ENCODE results near the gene CHRNA3. TPM values are rescaled to one million over a fixed set of nuclear protein-coding genes. Genes with fewer than 3 reads are reported as not detected.

CHRNA3 gene
- total and polyA plus RNA-seq, 5 donors from 2014 or later: 0.13 to 0.52 TPM; not detected in 3

GRCh38 chr15:78641749-78642275, 21.0 kb upstream of the CHRNA3 start:
- H3K9me3 ChIP-seq (ENCODE audit: control insufficient read depth in 2 of 2, low read length in 2 of 2): no peaks in the 10 kb centered on the region
- H3K27ac ChIP-seq (ENCODE audit: insufficient read depth, low read length, poor library complexity, severe bottlenecking): no peak overlapping the region
- DNase-seq: peak in 1 of 3 donors; percentile 34
- Mint-ChIP-seq H3K27me3 (peaks cover 43% of the 10 kb centered on the region), H3K4me1 (peaks cover 0 to 13% (median 6%) of the 10 kb centered on the region in 4 donors), H3K9me3 (no peaks in the 10 kb centered on the region), H3K36me3 (no peaks in the 10 kb centered on the region), H3K27ac (no peak overlapping the region), H3K4me3 (peak overlapping the region in 2 of 4 donors; percentile 66 to 76)
- H3K4me1 ChIP-seq (ENCODE audit: control insufficient read depth, insufficient read depth, low read length, poor library complexity, severe bottlenecking): peaks cover 7% of the 10 kb centered on the region
- peaks cover 3% of the 10 kb centered on the region for H3K27me3 ChIP-seq (ENCODE audit: control insufficient read depth, insufficient read depth, low read length)
- no peak overlapping the region for H3K4me3 ChIP-seq (ENCODE audit: low read depth, low read length)
- H3K36me3 ChIP-seq (ENCODE audit: control insufficient read depth, insufficient read depth, low read length): no peaks in the 10 kb centered on the region
- ATAC-seq (ENCODE audit: low read depth in 2 of 2): no peak

- H3K27ac Mint-ChIP-seq: no peak within 1 kb of the TSS
Observed at GRCh38 chr15:78641102-78641748, 20.4 kb upstream of the CHRNA3 start, which contains the start of gene CHRNB4. CHRNB4 (minus strand) TSS chr15:78641210; CDS start chr15:78641133, 77 bp downstream.

GRCh38 chr15:78640527-78641101, 19.8 kb upstream of the CHRNA3 start:
- Mint-ChIP-seq H3K27ac (no peak overlapping the region), H3K27me3 (peaks cover 53% of the 10 kb centered on the region), H3K4me3 (peak overlapping the region in 3 of 4 donors; percentile 46 to 58 (median 47)), H3K36me3 (no peaks in the 10 kb centered on the region), H3K4me1 (peaks cover 0 to 13% (median 6%) of the 10 kb centered on the region in 4 donors), H3K9me3 (peaks cover 0 to 3% (median 0%) of the 10 kb centered on the region in 7 donors)
- Histone ChIP-seq H3K27me3 (ENCODE audit: control insufficient read depth, insufficient read depth, low read length) (peaks cover 3% of the 10 kb centered on the region), H3K27ac (ENCODE audit: insufficient read depth, low read length, poor library complexity, severe bottlenecking) (no peak overlapping the region), H3K9me3 (ENCODE audit: control insufficient read depth in 2 of 2, low read length in 2 of 2) (no peaks in the 10 kb centered on the region), H3K36me3 (ENCODE audit: control insufficient read depth, insufficient read depth, low read length) (no peaks in the 10 kb centered on the region), H3K4me3 (ENCODE audit: low read depth, low read length) (no peak overlapping the region), H3K4me1 (ENCODE audit: control insufficient read depth, insufficient read depth, low read length, poor library complexity, severe bottlenecking) (peaks cover 7% of the 10 kb centered on the region)
- ATAC-seq (ENCODE audit: low read depth in 2 of 2) (no peak), DNase-seq (no peak)

More at GRCh38 chr15:78641102-78641748, 20.4 kb upstream of the CHRNA3 start, which contains the start of gene CHRNB4:
- ATAC-seq (ENCODE audit: low read depth in 2 of 2): no peak
- no peaks in the 10 kb centered on the region for H3K36me3 ChIP-seq (ENCODE audit: control insufficient read depth, insufficient read depth, low read length)
- H3K27me3 Mint-ChIP-seq: peaks cover 48% of the 10 kb centered on the region
- no peak within 1 kb of the TSS for H3K27ac ChIP-seq (ENCODE audit: insufficient read depth, low read length, poor library complexity, severe bottlenecking)
- peaks cover 3% of the 10 kb centered on the region for H3K27me3 ChIP-seq (ENCODE audit: control insufficient read depth, insufficient read depth, low read length)
- no peak within 1 kb of the TSS for H3K4me3 ChIP-seq (ENCODE audit: low read depth, low read length)
- peak within 1 kb of the TSS in 3 of 4 donors; percentile 66 to 83 (median 76) for H3K4me3 Mint-ChIP-seq
- no peaks in the 10 kb centered on the region for H3K36me3 Mint-ChIP-seq
- H3K4me1 ChIP-seq (ENCODE audit: control insufficient read depth, insufficient read depth, low read length, poor library complexity, severe bottlenecking): peaks cover 7% of the 10 kb centered on the region
- H3K4me1 Mint-ChIP-seq: peaks cover 0 to 13% (median 6%) of the 10 kb centered on the region in 4 donors
- H3K9me3 Mint-ChIP-seq: peaks cover 0 to 3% (median 0%) of the 10 kb centered on the region in 7 donors
- peak in 1 of 3 donors; percentile 22 for DNase-seq
- no peaks in the 10 kb centered on the region for H3K9me3 ChIP-seq (ENCODE audit: control insufficient read depth in 2 of 2, low read length in 2 of 2)

- Histone ChIP-seq H3K4me1 (ENCODE audit: control insufficient read depth, insufficient read depth, low read length, poor library complexity, severe bottlenecking) (peaks cover 7% of the 10 kb centered on the region), H3K9me3 (ENCODE audit: control insufficient read depth in 2 of 2, low read length in 2 of 2) (no peaks in the 10 kb centered on the region), H3K36me3 (ENCODE audit: control insufficient read depth, insufficient read depth, low read length) (no peaks in the 10 kb centered on the region), H3K4me3 (ENCODE audit: low read depth, low read length) (no peak overlapping the region), H3K27me3 (ENCODE audit: control insufficient read depth, insufficient read depth, low read length) (peaks cover 3% of the 10 kb centered on the region), H3K27ac (ENCODE audit: insufficient read depth, low read length, poor library complexity, severe bottlenecking) (no peak overlapping the region)
- Mint-ChIP-seq H3K4me3 (no peak overlapping the region), H3K9me3 (peaks cover 0 to 4% (median 0%) of the 10 kb centered on the region in 7 donors), H3K4me1 (peaks cover 0 to 13% (median 6%) of the 10 kb centered on the region in 4 donors), H3K27ac (no peak overlapping the region), H3K27me3 (peaks cover 50% of the 10 kb centered on the region), H3K36me3 (no peaks in the 10 kb centered on the region)
- DNase-seq (peak in 2 of 3 donors; percentile 17 to 39), ATAC-seq (ENCODE audit: low read depth in 2 of 2) (no peak)
Observed at GRCh38 chr15:78638658-78639314, 18.0 kb upstream of the CHRNA3 start.

GRCh38 chr15:78637776-78638435, 17.1 kb upstream of the CHRNA3 start:
- H3K27ac Mint-ChIP-seq: no peak overlapping the region
- peaks cover 7% of the 10 kb centered on the region for H3K4me1 ChIP-seq (ENCODE audit: control insufficient read depth, insufficient read depth, low read length, poor library complexity, severe bottlenecking)
- H3K4me3 Mint-ChIP-seq: no peak overlapping the region
- H3K27ac ChIP-seq (ENCODE audit: insufficient read depth, low read length, poor library complexity, severe bottlenecking): no peak overlapping the region
- H3K4me3 ChIP-seq (ENCODE audit: low read depth, low read length): no peak overlapping the region
- no peak for DNase-seq
- H3K36me3 ChIP-seq (ENCODE audit: control insufficient read depth, insufficient read depth, low read length): no peaks in the 10 kb centered on the region
- peaks cover 0 to 13% (median 6%) of the 10 kb centered on the region in 4 donors for H3K4me1 Mint-ChIP-seq
- H3K36me3 Mint-ChIP-seq: no peaks in the 10 kb centered on the region
- H3K9me3 ChIP-seq (ENCODE audit: control insufficient read depth in 2 of 2, low read length in 2 of 2): peaks cover 0 to 4% of the 10 kb centered on the region in 2 experiments
- H3K27me3 ChIP-seq (ENCODE audit: control insufficient read depth, insufficient read depth, low read length): peaks cover 3% of the 10 kb centered on the region
- ATAC-seq (ENCODE audit: low read depth in 2 of 2): no peak
- peaks cover 0 to 6% (median 3%) of the 10 kb centered on the region in 7 donors for H3K9me3 Mint-ChIP-seq
- H3K27me3 Mint-ChIP-seq: peaks cover 50% of the 10 kb centered on the region

GRCh38 chr15:78636378-78636859, 15.6 kb upstream of the CHRNA3 start:
- peaks cover 0 to 7% (median 3%) of the 10 kb centered on the region in 7 donors for H3K9me3 Mint-ChIP-seq
- Histone ChIP-seq H3K36me3 (ENCODE audit: control insufficient read depth, insufficient read depth, low read length) (no peaks in the 10 kb centered on the region), H3K4me3 (ENCODE audit: low read depth, low read length) (no peak overlapping the region), H3K27ac (ENCODE audit: insufficient read depth, low read length, poor library complexity, severe bottlenecking) (no peak overlapping the region), H3K27me3 (ENCODE audit: control insufficient read depth, insufficient read depth, low read length) (peaks cover 2% of the 10 kb centered on the region), H3K9me3 (ENCODE audit: control insufficient read depth in 2 of 2, low read length in 2 of 2) (peaks cover 0 to 4% of the 10 kb centered on the region in 2 experiments), H3K4me1 (ENCODE audit: control insufficient read depth, insufficient read depth, low read length, poor library complexity, severe bottlenecking) (peaks cover 7% of the 10 kb centered on the region)
- DNase-seq (no peak), ATAC-seq (ENCODE audit: low read depth in 2 of 2) (no peak)
- no peaks in the 10 kb centered on the region for H3K36me3 Mint-ChIP-seq
- peaks cover 0 to 6% (median under 1%) of the 10 kb centered on the region in 4 donors for H3K4me1 Mint-ChIP-seq
- H3K4me3 Mint-ChIP-seq: peak overlapping the region in 1 of 4 donors; percentile 58
- H3K27ac Mint-ChIP-seq: peak overlapping the region in 1 of 3 donors; percentile 89
- H3K27me3 Mint-ChIP-seq: peaks cover 42% of the 10 kb centered on the region

GRCh38 chr15:78635346-78635745, 14.6 kb upstream of the CHRNA3 start:
- Mint-ChIP-seq H3K9me3 (peaks cover 0 to 7% (median 3%) of the 10 kb centered on the region in 7 donors), H3K27ac (no peak overlapping the region), H3K27me3 (peaks cover 40% of the 10 kb centered on the region), H3K4me1 (peaks cover 0 to under 1% (median 0%) of the 10 kb centered on the region in 4 donors), H3K4me3 (no peak overlapping the region), H3K36me3 (no peaks in the 10 kb centered on the region)
- DNase-seq: no peak
- no peak for ATAC-seq (ENCODE audit: low read depth in 2 of 2)
- H3K36me3 ChIP-seq (ENCODE audit: control insufficient read depth, insufficient read depth, low read length): no peaks in the 10 kb centered on the region
- no peak overlapping the region for H3K27ac ChIP-seq (ENCODE audit: insufficient read depth, low read length, poor library complexity, severe bottlenecking)
- peaks cover 0 to 4% of the 10 kb centered on the region in 2 experiments for H3K9me3 ChIP-seq (ENCODE audit: control insufficient read depth in 2 of 2, low read length in 2 of 2)
- H3K4me1 ChIP-seq (ENCODE audit: control insufficient read depth, insufficient read depth, low read length, poor library complexity, severe bottlenecking): no peaks in the 10 kb centered on the region
- no peak overlapping the region for H3K4me3 ChIP-seq (ENCODE audit: low read depth, low read length)
- no peaks in the 10 kb centered on the region for H3K27me3 ChIP-seq (ENCODE audit: control insufficient read depth, insufficient read depth, low read length)

Data from CD4-positive, CD25-positive, alpha-beta regulatory T cell (primary cell).